DOHH2 (cell line): Measurements from ENCODE around the gene LRIG3.

Source experiments
- H3F3A ChIP-seq: fragments of 200-600 bp; sonication (generic), shearing (Covaris generic); 2 replicates; pipeline ENCODE4 v1.6.0; 2016; ENCODE audit warnings: antibody characterized with exemption, mild to moderate bottlenecking; ENCODE audit not compliant: control insufficient read depth, insufficient read depth
- H3K27ac ChIP-seq: fragments of 200-600 bp; sonication (generic); 2 replicates; pipeline ENCODE4 v1.5.1; 2014; ENCODE audit warnings: low read depth, mild to moderate bottlenecking, low read length, moderate library complexity
- H3K27me3 ChIP-seq: fragments of 200-600 bp; sonication (generic); 2 replicates; pipeline ENCODE4 v1.6.1; 2014; ENCODE audit warnings: mild to moderate bottlenecking, low read length, mixed read lengths; ENCODE audit not compliant: control insufficient read depth
- H3K36me3 ChIP-seq: fragments of 200-600 bp; sonication (generic); 2 replicates; pipeline ENCODE4 v1.6.1; 2014; ENCODE audit warnings: mild to moderate bottlenecking, low read length, moderate library complexity, mixed read lengths; ENCODE audit not compliant: control insufficient read depth
- H3K4me1 ChIP-seq: fragments of 200-600 bp; sonication (generic); 2 replicates; pipeline ENCODE4 v1.6.1; 2014; ENCODE audit warnings: mild to moderate bottlenecking, low read length, mixed read lengths; ENCODE audit not compliant: control insufficient read depth
- H3K4me2 ChIP-seq: fragments of 200-600 bp; sonication (generic); 2 replicates; pipeline ENCODE4 v1.6.0; 2014; ENCODE audit warnings: mild to moderate bottlenecking, low read length, moderate library complexity
- H3K4me3 ChIP-seq: fragments of 200-600 bp; sonication (generic); 2 replicates; pipeline ENCODE4 v1.5.1; 2014; ENCODE audit warnings: mild to moderate bottlenecking, low read length, mixed read lengths
- H3K79me2 ChIP-seq: fragments of 200-600 bp; sonication (generic); 2 replicates; pipeline ENCODE4 v1.6.1; 2014; ENCODE audit warnings: mild to moderate bottlenecking, low read length, mixed read lengths; ENCODE audit not compliant: control insufficient read depth
- H3K9me2 ChIP-seq: fragments of 200-600 bp; sonication (generic); replicated peaks from 2 replicates; pipeline ENCODE4 v1.6.1; 2014; ENCODE audit warnings: mild to moderate bottlenecking, low read length, mixed read lengths; ENCODE audit not compliant: control insufficient read depth
- H3K9me3 ChIP-seq: fragments of 200-600 bp; sonication (generic); 2 replicates; pipeline ENCODE4 v1.6.1; 2014; ENCODE audit warnings: antibody characterized with exemption, low read length, mixed read lengths; ENCODE audit not compliant: control insufficient read depth, insufficient read depth
- H4K20me1 ChIP-seq: fragments of 200-600 bp; sonication (generic); 2 replicates; pipeline ENCODE4 v1.6.0; 2014; ENCODE audit warnings: low read depth, mild to moderate bottlenecking, antibody characterized with exemption, low read length, moderate library complexity; ENCODE audit not compliant: control insufficient read depth, insufficient read depth
- CTCF ChIP-seq: fragments of 200-600 bp; sonication (generic); IDR thresholded peaks from one replicate; pipeline ENCODE4 v1.5.1; 2014; ENCODE audit warnings: antibody characterized with exemption, mild to moderate bottlenecking, low read depth, low read length; ENCODE audit not compliant: poor library complexity, severe bottlenecking
- EZH2phosphoT487 ChIP-seq: fragments of 200-600 bp; sonication (generic); IDR thresholded peaks from 2 replicates; pipeline ENCODE4 v1.6.1; 2017; ENCODE audit warnings: borderline replicate concordance, mild to moderate bottlenecking, antibody characterized with exemption, low read length, moderate library complexity, mixed read lengths

LRIG3 gene

GRCh38 chr12:58841058-58841798, 79.1 kb downstream of the LRIG3 start:
- Histone ChIP-seq H3K79me2 (no peaks in the 10 kb centered on the region), H3K27ac (no peak overlapping the region), H3K36me3 (no peaks in the 10 kb centered on the region), H3K27me3 (no peaks in the 10 kb centered on the region), H3K4me1 (no peaks in the 10 kb centered on the region), H4K20me1 (no peaks in the 10 kb centered on the region), H3K9me2 (no peaks in the 10 kb centered on the region), H3K4me3 (no peak overlapping the region), H3K9me3 (no peaks in the 10 kb centered on the region), H3K4me2 (no peak overlapping the region), H3F3A (no peaks in the 10 kb centered on the region)
- no peak for TF ChIP-seq EZH2phosphoT487
- TF ChIP-seq CTCF: no peak

- H3F3A ChIP-seq: no peaks in the 10 kb centered on the region
- no peaks in the 10 kb centered on the region for H3K27me3 ChIP-seq
- no peak overlapping the region for H3K4me2 ChIP-seq
- no peaks in the 10 kb centered on the region for H3K9me2 ChIP-seq
- no peak overlapping the region for H3K4me3 ChIP-seq
- H4K20me1 ChIP-seq: no peaks in the 10 kb centered on the region
- H3K4me1 ChIP-seq: no peaks in the 10 kb centered on the region
- no peak for TF ChIP-seq EZH2phosphoT487
- no peak for TF ChIP-seq CTCF
- no peaks in the 10 kb centered on the region for H3K9me3 ChIP-seq
- H3K79me2 ChIP-seq: no peaks in the 10 kb centered on the region
- H3K36me3 ChIP-seq: no peaks in the 10 kb centered on the region
- no peak overlapping the region for H3K27ac ChIP-seq
These were observed 86.5 kb downstream of the LRIG3 start for GRCh38 chr12:58833853-58834252.

- no peak overlapping the region for H3K4me3 ChIP-seq
- no peaks in the 10 kb centered on the region for H3K9me2 ChIP-seq
- TF ChIP-seq EZH2phosphoT487 (no peak), CTCF (no peak)
- no peaks in the 10 kb centered on the region for H3K9me3 ChIP-seq
- H3K27ac ChIP-seq: no peak overlapping the region
- H3F3A ChIP-seq: no peaks in the 10 kb centered on the region
- no peaks in the 10 kb centered on the region for H3K36me3 ChIP-seq
- H3K4me1 ChIP-seq: no peaks in the 10 kb centered on the region
- H4K20me1 ChIP-seq: no peaks in the 10 kb centered on the region
- H3K79me2 ChIP-seq: no peaks in the 10 kb centered on the region
- no peaks in the 10 kb centered on the region for H3K27me3 ChIP-seq
- H3K4me2 ChIP-seq: no peak overlapping the region
These were observed 87.4 kb downstream of the LRIG3 start for GRCh38 chr12:58832920-58833319.
